ENCODE data around the gene UQCRQ. TPM values are rescaled to one million over a fixed set of nuclear protein-coding genes. Genes with fewer than 3 reads are reported as not detected.
A peak's percentile ranks its signal among the peaks of the same experiment; 100 is the strongest.

The UQCRQ gene
- total and polyA plus RNA-seq, 2 of the 13 experiments (the other 11 are each of a cell fraction or from before 2014, with no cell fraction given), result 257 to 575 TPM

DNA sequence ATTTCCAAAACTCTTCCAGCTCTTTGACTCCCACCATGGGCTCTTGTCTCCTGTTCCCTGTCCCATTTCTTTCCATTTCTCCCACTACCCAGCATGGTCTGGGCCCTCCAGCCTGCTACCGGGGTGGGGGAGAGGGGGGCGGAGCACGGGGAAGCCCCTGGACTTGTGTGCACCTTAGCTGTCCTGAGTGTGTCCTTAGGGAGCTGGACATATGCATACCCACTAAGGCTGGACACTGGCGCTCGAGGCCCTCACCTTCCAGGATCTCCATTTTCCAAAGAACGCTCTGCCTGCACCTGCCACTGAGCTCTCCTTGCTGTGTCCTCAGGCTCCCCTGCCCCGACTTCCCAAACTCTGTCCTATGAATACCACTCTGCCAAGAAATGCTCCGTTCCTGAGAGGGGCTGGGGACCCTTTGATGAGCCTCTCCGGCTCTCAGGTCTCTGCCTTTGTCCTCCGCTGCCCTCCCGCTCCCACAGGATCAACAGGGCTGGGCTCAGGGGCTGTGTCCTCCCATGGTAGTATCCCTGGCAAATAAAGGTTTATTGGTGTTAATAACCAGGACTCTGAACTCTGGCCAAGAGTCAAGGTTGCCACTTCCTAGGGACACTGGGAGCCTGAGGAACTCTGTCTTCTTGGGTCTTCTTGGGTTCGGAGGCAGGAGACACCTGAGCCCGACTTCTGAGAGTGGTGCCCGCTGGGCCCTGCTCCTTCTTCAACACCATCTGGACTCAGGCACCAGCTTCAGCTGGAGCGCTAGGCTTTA is 35.2 kb upstream of the UQCRQ start (continued):
- TF ChIP-seq, protein P1, sequence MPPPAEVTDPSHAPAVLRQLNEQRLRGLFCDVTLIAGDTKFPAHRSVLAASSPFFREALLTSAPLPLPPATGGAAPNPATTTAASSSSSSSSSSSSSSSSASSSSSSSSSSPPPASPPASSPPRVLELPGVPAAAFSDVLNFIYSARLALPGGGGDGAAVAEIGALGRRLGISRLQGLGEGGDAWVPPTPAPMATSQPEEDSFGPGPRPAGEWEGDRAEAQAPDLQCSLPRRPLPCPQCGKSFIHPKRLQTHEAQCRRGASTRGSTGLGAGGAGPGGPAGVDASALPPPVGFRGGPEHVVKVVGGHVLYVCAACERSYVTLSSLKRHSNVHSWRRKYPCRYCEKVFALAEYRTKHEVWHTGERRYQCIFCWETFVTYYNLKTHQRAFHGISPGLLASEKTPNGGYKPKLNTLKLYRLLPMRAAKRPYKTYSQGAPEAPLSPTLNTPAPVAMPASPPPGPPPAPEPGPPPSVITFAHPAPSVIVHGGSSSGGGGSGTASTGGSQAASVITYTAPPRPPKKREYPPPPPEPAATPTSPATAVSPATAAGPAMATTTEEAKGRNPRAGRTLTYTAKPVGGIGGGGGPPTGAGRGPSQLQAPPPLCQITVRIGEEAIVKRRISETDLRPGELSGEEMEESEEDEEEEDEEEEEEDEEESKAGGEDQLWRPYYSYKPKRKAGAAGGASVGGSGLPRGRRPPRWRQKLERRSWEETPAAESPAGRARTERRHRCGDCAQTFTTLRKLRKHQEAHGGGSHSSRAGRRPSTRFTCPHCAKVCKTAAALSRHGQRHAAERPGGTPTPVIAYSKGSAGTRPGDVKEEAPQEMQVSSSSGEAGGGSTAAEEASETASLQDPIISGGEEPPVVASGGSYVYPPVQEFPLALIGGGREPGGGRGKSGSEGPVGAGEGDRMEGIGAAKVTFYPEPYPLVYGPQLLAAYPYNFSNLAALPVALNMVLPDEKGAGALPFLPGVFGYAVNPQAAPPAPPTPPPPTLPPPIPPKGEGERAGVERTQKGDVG (CRISPR knock-in tag; IDR thresholded peaks at IDR 0.05; ENCODE audit: borderline replicate concordance), result 0 out of 2 replicates have a peak, but pooled peaks have one; percentile 60
- 0 out of 2 replicates have a peak, but pooled peaks have one; percentile 6 for TF ChIP-seq ZBTB20 (CRISPR knock-in tag; IDR thresholded peaks at IDR 0.05; ENCODE audit: borderline replicate concordance, low read depth)
- TF ChIP-seq, protein P2, sequence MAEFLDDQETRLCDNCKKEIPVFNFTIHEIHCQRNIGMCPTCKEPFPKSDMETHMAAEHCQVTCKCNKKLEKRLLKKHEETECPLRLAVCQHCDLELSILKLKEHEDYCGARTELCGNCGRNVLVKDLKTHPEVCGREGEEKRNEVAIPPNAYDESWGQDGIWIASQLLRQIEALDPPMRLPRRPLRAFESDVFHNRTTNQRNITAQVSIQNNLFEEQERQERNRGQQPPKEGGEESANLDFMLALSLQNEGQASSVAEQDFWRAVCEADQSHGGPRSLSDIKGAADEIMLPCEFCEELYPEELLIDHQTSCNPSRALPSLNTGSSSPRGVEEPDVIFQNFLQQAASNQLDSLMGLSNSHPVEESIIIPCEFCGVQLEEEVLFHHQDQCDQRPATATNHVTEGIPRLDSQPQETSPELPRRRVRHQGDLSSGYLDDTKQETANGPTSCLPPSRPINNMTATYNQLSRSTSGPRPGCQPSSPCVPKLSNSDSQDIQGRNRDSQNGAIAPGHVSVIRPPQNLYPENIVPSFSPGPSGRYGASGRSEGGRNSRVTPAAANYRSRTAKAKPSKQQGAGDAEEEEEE (CRISPR knock-in tag; IDR thresholded peaks at IDR 0.05; ENCODE audit: borderline replicate concordance), result 0 out of 2 replicates have a peak, but pooled peaks have one; percentile 43
- TF ChIP-seq, protein P3, sequence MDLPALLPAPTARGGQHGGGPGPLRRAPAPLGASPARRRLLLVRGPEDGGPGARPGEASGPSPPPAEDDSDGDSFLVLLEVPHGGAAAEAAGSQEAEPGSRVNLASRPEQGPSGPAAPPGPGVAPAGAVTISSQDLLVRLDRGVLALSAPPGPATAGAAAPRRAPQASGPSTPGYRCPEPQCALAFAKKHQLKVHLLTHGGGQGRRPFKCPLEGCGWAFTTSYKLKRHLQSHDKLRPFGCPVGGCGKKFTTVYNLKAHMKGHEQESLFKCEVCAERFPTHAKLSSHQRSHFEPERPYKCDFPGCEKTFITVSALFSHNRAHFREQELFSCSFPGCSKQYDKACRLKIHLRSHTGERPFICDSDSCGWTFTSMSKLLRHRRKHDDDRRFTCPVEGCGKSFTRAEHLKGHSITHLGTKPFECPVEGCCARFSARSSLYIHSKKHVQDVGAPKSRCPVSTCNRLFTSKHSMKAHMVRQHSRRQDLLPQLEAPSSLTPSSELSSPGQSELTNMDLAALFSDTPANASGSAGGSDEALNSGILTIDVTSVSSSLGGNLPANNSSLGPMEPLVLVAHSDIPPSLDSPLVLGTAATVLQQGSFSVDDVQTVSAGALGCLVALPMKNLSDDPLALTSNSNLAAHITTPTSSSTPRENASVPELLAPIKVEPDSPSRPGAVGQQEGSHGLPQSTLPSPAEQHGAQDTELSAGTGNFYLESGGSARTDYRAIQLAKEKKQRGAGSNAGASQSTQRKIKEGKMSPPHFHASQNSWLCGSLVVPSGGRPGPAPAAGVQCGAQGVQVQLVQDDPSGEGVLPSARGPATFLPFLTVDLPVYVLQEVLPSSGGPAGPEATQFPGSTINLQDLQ (CRISPR knock-in tag; IDR thresholded peaks at IDR 0.05), result 0 out of 2 replicates have a peak, but pooled peaks have one; percentile 10
